ENCODE data around the gene PSME2. TPM values are rescaled to one million over a fixed set of nuclear protein-coding genes. Genes with fewer than 3 reads are reported as not detected.

Gene PSME2
- total and polyA plus RNA-seq, 9 of the 15 experiments (the other 6 are each of a cell fraction or from before 2014, with no cell fraction given): 111 to 579 (median 159) TPM

GRCh38 chr14:24113801-24114531, 32.4 kb downstream of the PSME2 start (continued):
- no peak for TF ChIP-seq ADNP (tag; IDR thresholded peaks at IDR 0.05)
- peak; percentile 74 to 89 for TF ChIP-seq MAZ (CRISPR knock-in tag; conservative IDR thresholded peaks at IDR 0.05 in 1 of 2, IDR thresholded peaks at IDR 0.05 in 1 of 2)
- no peak for TF ChIP-seq E2F3 (CRISPR knock-in tag; IDR thresholded peaks at IDR 0.05)
- TF ChIP-seq, protein P1, sequence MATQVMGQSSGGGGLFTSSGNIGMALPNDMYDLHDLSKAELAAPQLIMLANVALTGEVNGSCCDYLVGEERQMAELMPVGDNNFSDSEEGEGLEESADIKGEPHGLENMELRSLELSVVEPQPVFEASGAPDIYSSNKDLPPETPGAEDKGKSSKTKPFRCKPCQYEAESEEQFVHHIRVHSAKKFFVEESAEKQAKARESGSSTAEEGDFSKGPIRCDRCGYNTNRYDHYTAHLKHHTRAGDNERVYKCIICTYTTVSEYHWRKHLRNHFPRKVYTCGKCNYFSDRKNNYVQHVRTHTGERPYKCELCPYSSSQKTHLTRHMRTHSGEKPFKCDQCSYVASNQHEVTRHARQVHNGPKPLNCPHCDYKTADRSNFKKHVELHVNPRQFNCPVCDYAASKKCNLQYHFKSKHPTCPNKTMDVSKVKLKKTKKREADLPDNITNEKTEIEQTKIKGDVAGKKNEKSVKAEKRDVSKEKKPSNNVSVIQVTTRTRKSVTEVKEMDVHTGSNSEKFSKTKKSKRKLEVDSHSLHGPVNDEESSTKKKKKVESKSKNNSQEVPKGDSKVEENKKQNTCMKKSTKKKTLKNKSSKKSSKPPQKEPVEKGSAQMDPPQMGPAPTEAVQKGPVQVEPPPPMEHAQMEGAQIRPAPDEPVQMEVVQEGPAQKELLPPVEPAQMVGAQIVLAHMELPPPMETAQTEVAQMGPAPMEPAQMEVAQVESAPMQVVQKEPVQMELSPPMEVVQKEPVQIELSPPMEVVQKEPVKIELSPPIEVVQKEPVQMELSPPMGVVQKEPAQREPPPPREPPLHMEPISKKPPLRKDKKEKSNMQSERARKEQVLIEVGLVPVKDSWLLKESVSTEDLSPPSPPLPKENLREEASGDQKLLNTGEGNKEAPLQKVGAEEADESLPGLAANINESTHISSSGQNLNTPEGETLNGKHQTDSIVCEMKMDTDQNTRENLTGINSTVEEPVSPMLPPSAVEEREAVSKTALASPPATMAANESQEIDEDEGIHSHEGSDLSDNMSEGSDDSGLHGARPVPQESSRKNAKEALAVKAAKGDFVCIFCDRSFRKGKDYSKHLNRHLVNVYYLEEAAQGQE (IDR thresholded peaks at IDR 0.05; ENCODE audit: borderline replicate concordance): no peak
- TF ChIP-seq, protein P1 (CRISPR knock-in tag; IDR thresholded peaks at IDR 0.05; ENCODE audit: low read depth): 0 out of 2 replicates have a peak, but pooled peaks have one; percentile 10
- peak in 1 of 2 experiments; percentile 28 for TF ChIP-seq E2F6 (IDR thresholded peaks at IDR 0.05; ENCODE audit: borderline replicate concordance in 1 of 2, extremely low read depth in 1 of 2, insufficient read depth in 1 of 2, insufficient read length in 1 of 2, low read depth in 1 of 2, low read length in 1 of 2, poor library complexity in 1 of 2, severe bottlenecking in 1 of 2)
- TF ChIP-seq, protein P2, sequence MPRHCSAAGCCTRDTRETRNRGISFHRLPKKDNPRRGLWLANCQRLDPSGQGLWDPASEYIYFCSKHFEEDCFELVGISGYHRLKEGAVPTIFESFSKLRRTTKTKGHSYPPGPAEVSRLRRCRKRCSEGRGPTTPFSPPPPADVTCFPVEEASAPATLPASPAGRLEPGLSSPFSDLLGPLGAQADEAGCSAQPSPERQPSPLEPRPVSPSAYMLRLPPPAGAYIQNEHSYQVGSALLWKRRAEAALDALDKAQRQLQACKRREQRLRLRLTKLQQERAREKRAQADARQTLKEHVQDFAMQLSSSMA (CRISPR knock-in tag; IDR thresholded peaks at IDR 0.05): 0 out of 2 replicates have a peak, but pooled peaks have one; percentile 36
- TF ChIP-seq HDAC2 (IDR thresholded peaks at IDR 0.05): no peak; the same call in none of the 2 replicates
- no peak for TF ChIP-seq PRPF4 (IDR thresholded peaks at IDR 0.05; ENCODE audit: insufficient read depth, low read depth, low read length, poor library complexity, severe bottlenecking)
- no peak for TF ChIP-seq KLF13 (tag; IDR thresholded peaks at IDR 0.05; ENCODE audit: borderline replicate concordance, low read depth)
- no peak for TF ChIP-seq FOXO4 (CRISPR knock-in tag; IDR thresholded peaks at IDR 0.05)
- no peak for TF ChIP-seq ESRRB (CRISPR knock-in tag; IDR thresholded peaks at IDR 0.05; ENCODE audit: borderline replicate concordance)
- no peak for TF ChIP-seq POLR3A (IDR thresholded peaks at IDR 0.05; ENCODE audit: borderline replicate concordance, extremely low read depth, insufficient read depth, insufficient read length)
- no peak for TF ChIP-seq ZNF316 (IDR thresholded peaks at IDR 0.05)
- peak; percentile 84 for TF ChIP-seq ETV5 (CRISPR knock-in tag; IDR thresholded peaks at IDR 0.05; ENCODE audit: low read depth)

Measured in K562 (cell line).